Measurements from ENCODE around the gene TIRAP.
"Not testable (repeated sequence)": the region's sequence is repeated elsewhere in the genome, so short reads cannot be mapped to it uniquely, and the experiment has no call there.

The TIRAP gene

DNA sequence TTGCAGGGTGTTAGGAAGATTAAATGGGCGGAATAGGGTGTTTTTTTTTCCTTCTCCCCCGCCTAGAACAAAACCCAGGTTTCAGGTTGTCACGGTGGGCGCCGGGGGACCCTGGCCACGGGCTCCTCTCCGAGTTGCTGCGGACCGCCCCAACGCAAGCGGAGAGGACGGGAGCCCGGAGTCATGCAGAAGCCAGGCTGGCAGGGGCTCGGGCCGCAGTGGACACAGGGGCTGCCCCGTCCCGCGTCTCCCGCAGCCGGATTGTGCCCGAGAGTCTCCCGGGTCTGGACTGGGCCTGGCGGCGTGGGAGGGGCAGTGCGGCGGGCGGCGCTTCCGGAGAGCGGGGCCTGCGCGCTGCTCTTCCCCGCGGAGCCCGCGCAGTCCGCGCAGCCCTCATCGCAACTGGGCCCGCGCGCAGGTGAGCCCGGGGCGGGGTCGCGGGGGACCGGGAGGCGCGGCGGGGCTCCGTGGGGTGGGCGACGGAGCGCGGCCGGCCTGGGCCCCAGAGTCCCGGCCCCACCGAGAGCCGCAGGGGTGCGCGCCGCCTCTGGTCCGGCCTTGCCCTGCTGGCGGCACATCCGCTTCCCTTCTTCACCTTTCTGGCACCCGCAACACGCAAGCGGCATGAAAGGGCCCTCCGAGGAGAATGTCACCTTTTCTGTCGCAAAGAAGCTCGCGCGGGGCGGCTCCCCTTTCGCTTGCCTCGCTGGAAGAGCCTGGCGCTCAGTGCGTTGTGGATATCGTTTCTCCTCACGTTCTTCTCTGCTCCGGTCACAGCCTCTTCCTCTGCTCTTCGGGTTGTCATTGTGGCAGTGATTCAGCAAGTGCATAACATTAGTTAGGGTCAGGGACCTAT lies at the start of gene TIRAP:
TSS of gene TIRAP (plus strand) at position 358 of the 856 bp plus-strand sequence. CDS start 7,802 bp downstream, outside the sequence.
- Histone ChIP-seq H3K9ac (ENCODE audit: insufficient read length) (peak within 1 kb of the TSS; percentile 67), H3K36me3 (ENCODE audit: insufficient read depth, low read length) (no peaks in the 10 kb centered on the region), H3K9me3 (ENCODE audit: low read depth, low read length) (no peaks in the 10 kb centered on the region), H3K4me3 (peak within 1 kb of the TSS; percentile 75), H3K27ac (no peak within 1 kb of the TSS)
- TF ChIP-seq EZH2 (IDR thresholded peaks at IDR 0.05) (no peak), FOXP2 (optimal IDR thresholded peaks at IDR 0.05; ENCODE audit: control extremely low read depth, extremely low read length, insufficient read depth) (no peak), POLR2AphosphoS5 (IDR thresholded peaks at IDR 0.05; ENCODE audit: borderline replicate concordance, low read depth, low read length) (no peak)
- no peak for DNase-seq (ENCODE audit: low read depth, low spot score)

DNA sequence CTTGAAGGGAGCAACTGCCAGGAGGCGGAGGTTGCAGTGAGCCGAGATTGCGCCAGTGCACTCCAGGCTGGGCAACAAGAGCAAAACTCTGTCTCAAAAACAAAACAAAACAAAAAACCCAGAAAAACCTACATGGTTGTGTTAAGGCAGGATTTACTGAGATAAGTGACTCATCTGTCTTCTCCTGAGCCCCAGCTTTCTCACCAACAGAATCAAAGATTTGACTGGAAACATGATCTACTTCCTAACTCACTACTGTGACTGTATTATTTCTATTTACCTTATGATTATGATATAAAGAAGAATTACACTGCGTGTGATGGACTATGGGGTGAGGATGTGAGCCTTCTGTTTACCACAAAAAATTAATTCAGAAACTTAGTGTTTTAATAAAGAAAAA lies 49.5 kb upstream of the TIRAP start:
- Histone ChIP-seq H3K27ac (no peak overlapping the region), H3K4me3 (no peak overlapping the region), H3K9me3 (ENCODE audit: low read depth, low read length) (no peaks in the 10 kb centered on the region), H3K9ac (ENCODE audit: insufficient read length) (no peak overlapping the region), H3K36me3 (ENCODE audit: insufficient read depth, low read length) (0 out of 2 replicates have a peak, but pooled peaks cover 15% of the 10 kb centered on the region)
- TF ChIP-seq EZH2 (IDR thresholded peaks at IDR 0.05) (no peak), FOXP2 (optimal IDR thresholded peaks at IDR 0.05; ENCODE audit: control extremely low read depth, extremely low read length, insufficient read depth) (no peak), POLR2AphosphoS5 (IDR thresholded peaks at IDR 0.05; ENCODE audit: borderline replicate concordance, low read depth, low read length) (no peak)
- no peak for DNase-seq (ENCODE audit: low read depth, low spot score)

DNA sequence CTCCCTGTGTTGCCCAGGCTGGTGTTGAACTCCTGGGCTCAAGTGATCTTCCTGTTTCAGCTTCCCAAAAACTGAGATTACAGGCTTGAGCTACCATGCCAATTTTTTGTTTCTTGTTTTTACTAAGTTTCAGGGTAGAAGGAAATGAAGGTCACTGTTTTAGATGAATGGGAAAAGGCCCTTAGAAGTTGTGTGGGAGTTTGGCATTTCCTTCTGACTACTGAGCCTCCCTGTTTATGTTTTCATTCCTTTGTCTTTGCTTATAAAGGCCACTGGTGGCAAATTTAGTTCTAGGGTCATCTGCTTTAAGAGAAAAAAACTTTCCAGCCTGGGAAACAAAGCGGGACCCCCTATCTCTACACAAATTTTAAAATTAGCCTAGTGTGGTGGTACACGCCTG lies 36.3 kb upstream of the TIRAP start:
- peaks cover 21% of the 10 kb centered on the region for H3K36me3 ChIP-seq (ENCODE audit: insufficient read depth, low read length)
- no peak for TF ChIP-seq FOXP2 (optimal IDR thresholded peaks at IDR 0.05; ENCODE audit: control extremely low read depth, extremely low read length, insufficient read depth)
- TF ChIP-seq POLR2AphosphoS5 (IDR thresholded peaks at IDR 0.05; ENCODE audit: borderline replicate concordance, low read depth, low read length), result no peak
- no peak for TF ChIP-seq EZH2 (IDR thresholded peaks at IDR 0.05)

GRCh38 chr11:126253265-126253664 lies 29.6 kb upstream of the TIRAP start:
- Histone ChIP-seq H3K4me3 (no peak overlapping the region), H3K36me3 (ENCODE audit: insufficient read depth, low read length) (peaks cover 33% of the 10 kb centered on the region), H3K27ac (no peak overlapping the region), H3K9me3 (ENCODE audit: low read depth, low read length) (no peaks in the 10 kb centered on the region), H3K9ac (ENCODE audit: insufficient read length) (no peak overlapping the region)
- TF ChIP-seq POLR2AphosphoS5 (IDR thresholded peaks at IDR 0.05; ENCODE audit: borderline replicate concordance, low read depth, low read length), result no peak
- TF ChIP-seq FOXP2 (optimal IDR thresholded peaks at IDR 0.05; ENCODE audit: control extremely low read depth, extremely low read length, insufficient read depth), result no peak
- DNase-seq (ENCODE audit: low read depth, low spot score), result no peak

More for the DNA sequence above, 36.3 kb upstream of the TIRAP start:
- Histone ChIP-seq H3K4me3 (no peak overlapping the region), H3K9me3 (ENCODE audit: low read depth, low read length) (no peaks in the 10 kb centered on the region), H3K9ac (ENCODE audit: insufficient read length) (no peak overlapping the region), H3K27ac (no peak overlapping the region)
- DNase-seq (ENCODE audit: low read depth, low spot score), result no peak

DNA sequence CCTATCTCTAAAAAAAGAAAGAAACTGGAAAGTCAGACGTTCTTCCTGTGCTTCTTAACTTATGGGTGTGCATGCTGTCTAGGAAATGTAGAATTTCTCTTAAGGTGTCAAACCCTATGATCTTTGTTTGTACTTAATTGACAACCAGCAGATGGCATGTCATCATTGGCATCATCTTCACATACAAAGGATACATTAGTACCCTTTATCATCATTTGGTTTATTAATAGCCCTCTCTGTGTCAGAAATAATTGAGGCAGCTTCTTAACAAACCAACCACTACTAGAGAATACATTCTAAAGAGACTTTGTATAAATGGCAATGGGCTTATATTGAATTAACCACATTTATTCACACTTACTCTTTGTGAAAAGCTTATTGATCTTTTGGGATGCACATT lies 28.1 kb upstream of the TIRAP start:
- Histone ChIP-seq H3K4me3 (no peak overlapping the region), H3K27ac (no peak overlapping the region), H3K9me3 (ENCODE audit: low read depth, low read length) (no peaks in the 10 kb centered on the region), H3K36me3 (ENCODE audit: insufficient read depth, low read length) (peaks cover 33% of the 10 kb centered on the region), H3K9ac (ENCODE audit: insufficient read length) (no peak overlapping the region)
- TF ChIP-seq EZH2 (IDR thresholded peaks at IDR 0.05), result no peak
- no peak for TF ChIP-seq FOXP2 (optimal IDR thresholded peaks at IDR 0.05; ENCODE audit: control extremely low read depth, extremely low read length, insufficient read depth)
- TF ChIP-seq POLR2AphosphoS5 (IDR thresholded peaks at IDR 0.05; ENCODE audit: borderline replicate concordance, low read depth, low read length), result no peak
- no peak for DNase-seq (ENCODE audit: low read depth, low spot score)

GRCh38 chr11:126255507-126255906 lies 27.4 kb upstream of the TIRAP start:
- not testable (repeated sequence) for H3K4me3 ChIP-seq; H3K9me3 ChIP-seq (ENCODE audit: low read depth, low read length)

DNA sequence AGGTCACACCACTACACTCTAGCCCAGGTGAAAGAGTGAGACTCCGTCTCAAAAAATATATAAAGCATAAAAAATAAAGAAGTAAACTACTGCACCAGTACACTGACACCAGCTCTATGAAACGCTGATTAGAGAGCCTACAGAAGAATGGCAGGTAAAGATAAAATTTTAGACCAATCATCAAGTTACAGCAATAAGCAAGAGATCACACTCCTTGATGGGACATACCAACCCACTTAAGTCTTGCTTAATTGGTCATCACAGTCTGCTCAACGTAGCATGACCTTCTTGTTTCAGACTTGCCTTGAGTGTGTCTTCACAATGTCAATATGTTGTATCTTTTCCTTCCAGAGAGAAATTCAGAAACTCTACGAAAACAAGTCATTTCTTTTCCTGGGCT lies 26.7 kb upstream of the TIRAP start:
- Histone ChIP-seq H3K4me3 (no peak overlapping the region), H3K9ac (ENCODE audit: insufficient read length) (no peak overlapping the region), H3K9me3 (ENCODE audit: low read depth, low read length) (no peaks in the 10 kb centered on the region), H3K36me3 (ENCODE audit: insufficient read depth, low read length) (peaks cover 34% of the 10 kb centered on the region), H3K27ac (no peak overlapping the region)
- DNase-seq (ENCODE audit: low read depth, low spot score), result no peak
- TF ChIP-seq FOXP2 (optimal IDR thresholded peaks at IDR 0.05; ENCODE audit: control extremely low read depth, extremely low read length, insufficient read depth) (no peak), EZH2 (IDR thresholded peaks at IDR 0.05) (no peak), POLR2AphosphoS5 (IDR thresholded peaks at IDR 0.05; ENCODE audit: borderline replicate concordance, low read depth, low read length) (no peak)

More at GRCh38 chr11:126255507-126255906, 27.4 kb upstream of the TIRAP start:
- H3K27ac ChIP-seq; H3K9ac ChIP-seq (ENCODE audit: insufficient read length); DNase-seq (ENCODE audit: low read depth, low spot score): not testable (repeated sequence)
- peaks cover 33% of the 10 kb centered on the region for H3K36me3 ChIP-seq (ENCODE audit: insufficient read depth, low read length)

DNA sequence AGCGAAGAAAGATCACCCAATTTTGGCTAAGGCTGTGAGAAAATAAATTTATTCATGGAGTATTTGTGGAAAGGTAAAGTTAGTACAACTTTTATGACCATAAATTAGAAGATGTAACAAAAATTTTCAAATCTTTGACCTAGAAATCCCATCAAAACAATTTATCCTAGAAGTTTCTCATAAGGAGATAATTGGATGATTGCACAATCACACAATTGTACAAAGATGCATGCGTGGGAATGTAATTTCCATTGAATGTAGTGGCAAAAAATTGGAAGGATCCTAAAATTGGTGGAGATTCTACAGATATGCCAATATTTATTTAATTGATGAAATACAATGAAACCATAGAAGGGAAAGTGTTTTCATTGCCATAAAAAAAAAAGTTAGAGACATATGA lies 25.7 kb upstream of the TIRAP start:
- Histone ChIP-seq H3K36me3 (ENCODE audit: insufficient read depth, low read length) (peaks cover 42% of the 10 kb centered on the region), H3K27ac (no peak overlapping the region), H3K4me3 (no peak overlapping the region), H3K9ac (ENCODE audit: insufficient read length) (no peak overlapping the region), H3K9me3 (ENCODE audit: low read depth, low read length) (no peaks in the 10 kb centered on the region)
- no peak for DNase-seq (ENCODE audit: low read depth, low spot score)
- TF ChIP-seq FOXP2 (optimal IDR thresholded peaks at IDR 0.05; ENCODE audit: control extremely low read depth, extremely low read length, insufficient read depth) (no peak), POLR2AphosphoS5 (IDR thresholded peaks at IDR 0.05; ENCODE audit: borderline replicate concordance, low read depth, low read length) (no peak), EZH2 (IDR thresholded peaks at IDR 0.05) (no peak)

DNA sequence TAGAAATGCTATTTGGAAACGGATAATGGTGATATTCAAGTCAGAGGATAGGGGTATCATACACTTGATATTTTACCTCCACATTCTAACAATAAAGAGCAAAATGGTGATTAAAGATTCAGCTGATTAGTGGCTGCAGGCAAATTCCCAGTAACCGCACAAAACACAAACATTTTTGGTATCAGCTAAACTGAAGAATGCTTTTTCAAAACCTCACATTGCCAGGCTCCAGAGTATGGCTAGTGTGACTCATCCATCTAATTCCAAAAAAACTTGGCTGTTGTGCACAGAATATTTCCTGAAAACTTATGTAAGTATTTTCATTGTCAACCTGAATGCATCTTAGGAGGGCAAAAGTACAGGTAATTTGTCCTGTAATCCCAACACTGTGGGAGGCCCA lies 25.1 kb upstream of the TIRAP start:
- H3K27ac ChIP-seq, result no peak overlapping the region
- TF ChIP-seq FOXP2 (optimal IDR thresholded peaks at IDR 0.05; ENCODE audit: control extremely low read depth, extremely low read length, insufficient read depth) (no peak), EZH2 (IDR thresholded peaks at IDR 0.05) (no peak), POLR2AphosphoS5 (IDR thresholded peaks at IDR 0.05; ENCODE audit: borderline replicate concordance, low read depth, low read length) (no peak)
- no peak for DNase-seq (ENCODE audit: low read depth, low spot score)
- H3K9me3 ChIP-seq (ENCODE audit: low read depth, low read length), result no peaks in the 10 kb centered on the region
- no peak overlapping the region for H3K4me3 ChIP-seq
- no peak overlapping the region for H3K9ac ChIP-seq (ENCODE audit: insufficient read length)
- H3K36me3 ChIP-seq (ENCODE audit: insufficient read depth, low read length), result peaks cover 47% of the 10 kb centered on the region
